ACHN (cell line): Measurements from ENCODE around the gene ZNF22.

ENCODE experiments used
- DNase-seq: peaks from one replicate; pipeline ENCODE4 v3.0.0-alpha.2; 2015
- in situ Hi-C: cut with HindIII; loops from 2 replicates; pipeline ENCODE4 v1.10.0; 2017; ENCODE audit warnings: low sequenced_read_pairs, low pct_ligation_motif_present, low pct_unique_long_range_greater_than_20kb

Gene ZNF22

GRCh38 chr10:44974082-44974627 lies 26.6 kb upstream of the ZNF22 start:
- in situ Hi-C loops, result no loop called here
- DNase-seq, result no peak

GRCh38 chr10:44974628-44975430 lies 25.9 kb upstream of the ZNF22 start:
- in situ Hi-C loops, result no loop called here
- DNase-seq, result peak; percentile 57

- peak; percentile 72 for DNase-seq
- in situ Hi-C loops, result no loop called here
These were observed 25.0 kb upstream of the ZNF22 start for GRCh38 chr10:44975431-44976331.

GRCh38 chr10:44976352-44977198 lies 24.1 kb upstream of the ZNF22 start:
- DNase-seq, result no peak
- in situ Hi-C loops, result no loop called here

- no peak for DNase-seq
- in situ Hi-C loops, result no loop called here
These were observed 23.2 kb upstream of the ZNF22 start for GRCh38 chr10:44977287-44978212.

- in situ Hi-C loops, result no loop called here
These were observed 22.5 kb upstream of the ZNF22 start for GRCh38 chr10:44978213-44978569.

GRCh38 chr10:44978570-44979280 lies 22.0 kb upstream of the ZNF22 start, which contains the start of gene DEPP1:
TSS of gene DEPP1 (minus strand) at chr10:44978809. CDS start at chr10:44978030, 779 bp downstream.
- in situ Hi-C loops, result no loop called here
- DNase-seq, result peak; percentile 92

More at GRCh38 chr10:44978213-44978569, 22.5 kb upstream of the ZNF22 start:
- no peak for DNase-seq

GRCh38 chr10:44979281-44980191 lies 21.2 kb upstream of the ZNF22 start:
- in situ Hi-C loops, result no loop called here
- no peak for DNase-seq

- DNase-seq, result no peak
- in situ Hi-C loops, result no loop called here
These were observed 20.2 kb upstream of the ZNF22 start for GRCh38 chr10:44980309-44981171.

GRCh38 chr10:44981172-44982113 lies 19.3 kb upstream of the ZNF22 start:
- DNase-seq, result peak; percentile 88
- in situ Hi-C loops, result no loop called here

- no peak for DNase-seq
- in situ Hi-C loops, result no loop called here
These were observed 18.6 kb upstream of the ZNF22 start for GRCh38 chr10:44982114-44982460.

- DNase-seq, result no peak
- in situ Hi-C loops, result no loop called here
These were observed 18.2 kb upstream of the ZNF22 start for GRCh38 chr10:44982496-44982895.

- no peak for DNase-seq
- in situ Hi-C loops, result no loop called here
These were observed 17.4 kb upstream of the ZNF22 start for GRCh38 chr10:44983066-44983894.
